A549 (cell line): ENCODE data around the gene MAGED2. TPM values are rescaled to one million over a fixed set of nuclear protein-coding genes. Genes with fewer than 3 reads are reported as not detected.
"Not testable (repeated sequence)": the region's sequence is repeated elsewhere in the genome, so short reads cannot be mapped to it uniquely, and the experiment has no call there.

ENCODE experiments used
- ATAC-seq, 2 experiments: fragments of 200-7000 bp in 1 of 2; fragments of >200 bp in 1 of 2; cut with Nextera tagmentation in 1 of 2; cut with Tn5 transposase in 1 of 2; 3 replicates each; pipeline versions ENCODE4 v1.8.0 to v1.9.1; 2018 to 2020; ENCODE audit warnings: mild to moderate bottlenecking in 1 of 2, moderate library complexity in 1 of 2
- CTCF ChIA-PET: fragments of 300-600 bp; sonication (Branson Sonifier 250); formaldehyde crosslinking; extraction: SDS; loops from one replicate; lab custom pipeline; 2021; ENCODE audit warnings: antibody characterized with exemption, inconsistent platforms; lab: Yijun Ruan, JAX
- POLR2A ChIA-PET: fragments of 350-600 bp; formaldehyde crosslinking; extraction: SDS; loops from one replicate; lab custom pipeline; 2021; ENCODE audit warnings: antibody characterized with exemption, inconsistent platforms; lab: Yijun Ruan, JAX
- DNase-seq, 2 experiments: peaks; one replicate each; pipeline versions ENCODE4 v3.0.0 to v3.0.0-alpha.2; 2011 to 2016; ENCODE audit warnings: low read depth in 1 of 2, low spot score in 1 of 2
- FAIRE-seq: peaks from 2 replicates; lab custom pipeline; 2011; peaks lifted over from hg19 to GRCh38; lab: Jason Lieb, UNC
- H3K27ac ChIP-seq, 2 experiments: fragments of >200 bp; sonication (Bioruptor Twin); formaldehyde crosslinking; 3 replicates each; pipeline ENCODE4 v1.5.1; 2016 to 2017
- H3K4me1 ChIP-seq: fragments of >200 bp; sonication (Bioruptor Twin); formaldehyde crosslinking; 3 replicates; pipeline ENCODE4 v1.6.1; 2016
- H3K4me2 ChIP-seq: fragments of >200 bp; sonication (Bioruptor Twin); formaldehyde crosslinking; 3 replicates; pipeline ENCODE4 v1.6.1; 2016
- H3K4me3 ChIP-seq: fragments of >200 bp; sonication (Bioruptor Twin); formaldehyde crosslinking; 3 replicates; pipeline ENCODE4 v1.5.1; 2016
- H3K9me3 ChIP-seq: fragments of >200 bp; sonication (Bioruptor Twin); formaldehyde crosslinking; 3 replicates; pipeline ENCODE4 v1.6.1; 2016
- BHLHE40 ChIP-seq: IDR thresholded peaks from 2 replicates; pipeline ENCODE4 v1.6.1; 2012; ENCODE audit warnings: low read depth, low read length, inconsistent platforms
- CBX2 ChIP-seq: fragments of 200-600 bp; sonication (generic); IDR thresholded peaks from 2 replicates; pipeline ENCODE4 v1.6.1; 2016; ENCODE audit warnings: low read depth, mild to moderate bottlenecking, borderline replicate concordance
- CEBPB ChIP-seq, 2 experiments: fragments of >200 bp in 1 of 2; sonication (Bioruptor Twin) in 1 of 2; formaldehyde crosslinking in 1 of 2; IDR thresholded peaks; 2 replicates each; pipeline ENCODE4 v1.6.1; 2012 to 2016
- CHD2 ChIP-seq: fragments of 150-350 bp; IDR thresholded peaks from 2 replicates; pipeline ENCODE4 v1.6.1; 2014; ENCODE audit warnings: low read length; ENCODE audit not compliant: partially characterized antibody
- ESRRA ChIP-seq: fragments of 150-350 bp; IDR thresholded peaks from 2 replicates; pipeline ENCODE4 v1.6.1; 2014; ENCODE audit warnings: mild to moderate bottlenecking, low read length, borderline replicate concordance
- FOSL2 ChIP-seq, 2 experiments: fragments of 450-650 bp in 1 of 2; fragments of >200 bp in 1 of 2; sonication (Bioruptor Twin) in 1 of 2; formaldehyde crosslinking; IDR thresholded peaks; 2 replicates each; pipeline versions ENCODE4 v1.5.0 to v1.6.1; 2016 to 2020; ENCODE audit warnings: mild to moderate bottlenecking in 1 of 2, moderate library complexity in 1 of 2
- GATA3 ChIP-seq: IDR thresholded peaks from 2 replicates; pipeline ENCODE4 v1.6.1; 2012; ENCODE audit warnings: borderline replicate concordance
- JUN ChIP-seq, 2 experiments: fragments of >200 bp; sonication (Bioruptor Twin); formaldehyde crosslinking; IDR thresholded peaks; 2 replicates in 1 of 2; 3 replicates in 1 of 2; pipeline ENCODE4 v1.6.1; 2016 to 2017
- KDM5A ChIP-seq: fragments of 200-600 bp; sonication (generic); IDR thresholded peaks from 2 replicates; pipeline ENCODE4 v1.6.1; 2016; ENCODE audit warnings: antibody characterized with exemption, mild to moderate bottlenecking
- NPAS2 ChIP-seq: fragments of 250-450 bp; sonication (Bioruptor Pico); IDR thresholded peaks from 2 replicates; pipeline ENCODE4 v1.8.0; 2022; ENCODE audit warnings: mild to moderate bottlenecking, moderate library complexity, borderline replicate concordance
- POLR2AphosphoS2 ChIP-seq: conservative IDR thresholded peaks from 2 replicates; pipeline ENCODE4 v1.6.1; 2012; ENCODE audit warnings: low read length, improper control_type of control experiment, inconsistent platforms
- RAD21 ChIP-seq, 2 experiments: fragments of >200 bp in 1 of 2; sonication (Bioruptor Twin) in 1 of 2; formaldehyde crosslinking in 1 of 2; IDR thresholded peaks in 1 of 2; conservative IDR thresholded peaks in 1 of 2; 2 replicates in 1 of 2; 3 replicates in 1 of 2; pipeline ENCODE4 v1.6.1; 2012 to 2018; ENCODE audit warnings: inconsistent platforms in 1 of 2
- RCOR1 ChIP-seq: fragments of 150-350 bp; IDR thresholded peaks from 2 replicates; pipeline ENCODE4 v1.6.1; 2014; ENCODE audit warnings: antibody characterized with exemption, low read length, low read depth
- RNF2 ChIP-seq: fragments of 200-600 bp; sonication (generic); IDR thresholded peaks from 2 replicates; pipeline ENCODE4 v1.6.1; 2016; ENCODE audit warnings: low read depth, mild to moderate bottlenecking, antibody characterized with exemption, moderate library complexity, borderline replicate concordance
- SMC3 ChIP-seq: fragments of >200 bp; sonication (Bioruptor Twin); formaldehyde crosslinking; IDR thresholded peaks from 3 replicates; pipeline ENCODE4 v1.6.1; 2018; ENCODE audit warnings: inconsistent platforms
- ZC3H11A ChIP-seq: fragments of 450-650 bp; IDR thresholded peaks from 2 replicates; pipeline ENCODE4 v1.6.1; 2014; ENCODE audit warnings: antibody characterized with exemption, mild to moderate bottlenecking
- ZSCAN20 ChIP-seq: fragments of 250-450 bp; sonication (Bioruptor Pico); IDR thresholded peaks from 2 replicates; pipeline ENCODE4 v1.8.0; 2022; ENCODE audit warnings: mild to moderate bottlenecking, moderate library complexity
- WGBS: methylation state at CpG from one replicate; pipeline ENCODE4 v1.1.6; 2017; ENCODE audit errors: missing lambda C conversion rate; 5-methylcytosine and 5-hydroxymethylcytosine counted together
- polyA plus RNA-seq, 4 experiments: library from polyadenylated mRNA; depleted of rRNA in 3 of 4; stranded (reverse); fragments of >200 nt; fragmentation: RNase III in 1 of 4; extraction: RNeasy Plus Mini Kit Qiagen cat#74134 plus additional on column Dnase treatment in 1 of 4; gene quantifications; 2 replicates in 3 of 4; 3 replicates in 1 of 4; pipeline ENCODE4 v1.2.3, GENCODE V29; 2011 to 2017
- TF ChIP-seq, protein P1 (sequence below): IDR thresholded peaks from 2 replicates; pipeline ENCODE4 v1.6.1; 2012
- TF ChIP-seq, protein P2 (sequence below): IDR thresholded peaks from 2 replicates; pipeline ENCODE4 v1.6.1; 2012

MAGED2 gene
- polyA plus RNA-seq, 2 of the 4 experiments (the other 2 are of a cell fraction) = 79.9 to 109 TPM

DNA sequence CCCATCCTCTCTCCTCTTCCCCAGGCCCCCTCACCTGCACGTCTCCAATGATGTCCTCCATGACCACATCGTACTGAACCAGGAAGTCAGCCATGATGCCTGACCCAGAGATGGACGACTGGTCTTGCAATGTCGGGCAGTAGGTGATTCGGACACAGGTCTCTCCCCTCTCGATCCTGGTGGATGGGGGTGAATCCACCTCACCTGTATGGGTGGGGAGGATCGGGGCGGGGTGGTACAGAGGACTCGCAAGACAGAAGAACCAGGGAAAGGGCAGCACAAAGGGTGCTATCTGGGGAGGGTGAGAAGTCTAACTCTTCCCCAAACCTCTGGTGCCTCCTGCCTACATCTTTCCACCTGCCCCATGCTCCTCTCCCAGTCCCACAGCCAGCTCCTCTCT is 19.1 kb upstream of the MAGED2 start:
- H3K27ac ChIP-seq = no peak overlapping the region
- no peaks in the 10 kb centered on the region for H3K4me1 ChIP-seq
- no peak for DNase-seq
- TF ChIP-seq ZSCAN20 (CRISPR knock-in tag) (no peak), JUN (IDR thresholded peaks at IDR 0.05) (no peak), CHD2 (no peak), RNF2 (no peak), ESRRA (no peak), POLR2AphosphoS2 (no peak), BHLHE40 (no peak), ZC3H11A (no peak), CBX2 (no peak), RAD21 (conservative IDR thresholded peaks at IDR 0.05 in 1 of 2, IDR thresholded peaks at IDR 0.05 in 1 of 2) (no peak), KDM5A (no peak), RCOR1 (no peak), NPAS2 (no peak)
- TF ChIP-seq, protein P1, sequence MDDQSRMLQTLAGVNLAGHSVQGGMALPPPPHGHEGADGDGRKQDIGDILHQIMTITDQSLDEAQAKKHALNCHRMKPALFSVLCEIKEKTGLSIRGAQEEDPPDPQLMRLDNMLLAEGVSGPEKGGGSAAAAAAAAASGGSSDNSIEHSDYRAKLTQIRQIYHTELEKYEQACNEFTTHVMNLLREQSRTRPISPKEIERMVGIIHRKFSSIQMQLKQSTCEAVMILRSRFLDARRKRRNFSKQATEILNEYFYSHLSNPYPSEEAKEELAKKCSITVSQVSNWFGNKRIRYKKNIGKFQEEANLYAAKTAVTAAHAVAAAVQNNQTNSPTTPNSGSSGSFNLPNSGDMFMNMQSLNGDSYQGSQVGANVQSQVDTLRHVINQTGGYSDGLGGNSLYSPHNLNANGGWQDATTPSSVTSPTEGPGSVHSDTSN = no peak
- H3K4me3 ChIP-seq = no peak overlapping the region
- WGBS = 68% methylated on average over 3 of the region's 9 CpGs
- ChIA-PET CTCF (no interaction called here), POLR2A (no interaction called here)
- FAIRE-seq = no peak
- no peaks in the 10 kb centered on the region for H3K9me3 ChIP-seq
- no peak for ATAC-seq
- H3K4me2 ChIP-seq = no peak overlapping the region

DNA sequence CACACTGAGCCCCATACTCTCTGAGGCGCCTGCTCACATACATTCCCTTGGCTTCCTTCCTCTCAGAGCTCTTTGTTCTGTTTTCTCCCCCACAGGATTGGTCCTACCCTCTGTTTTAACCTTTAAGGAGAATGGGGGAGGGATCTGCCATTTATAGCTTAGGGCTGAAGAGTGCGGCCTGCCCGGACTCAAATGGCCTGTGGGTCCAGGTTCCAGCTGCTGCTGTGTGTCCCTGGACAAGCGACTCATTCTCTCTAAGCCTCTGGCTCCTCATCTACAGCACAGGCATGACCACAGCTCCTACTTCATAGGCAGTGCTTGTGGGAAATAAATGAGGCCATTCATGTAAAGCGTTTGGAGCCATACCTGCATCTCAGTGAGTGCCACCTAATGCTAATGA is 18.1 kb upstream of the MAGED2 start:
- H3K9me3 ChIP-seq, DNase-seq, ATAC-seq, H3K4me2 ChIP-seq, H3K4me1 ChIP-seq, POLR2A ChIA-PET, H3K27ac ChIP-seq, H3K4me3 ChIP-seq, CTCF ChIA-PET: not testable (repeated sequence)
- 50% methylated on average over 3 of the region's 5 CpGs for whole genome bisulfite sequencing
- peak; percentile 95 for FAIRE-seq

DNA sequence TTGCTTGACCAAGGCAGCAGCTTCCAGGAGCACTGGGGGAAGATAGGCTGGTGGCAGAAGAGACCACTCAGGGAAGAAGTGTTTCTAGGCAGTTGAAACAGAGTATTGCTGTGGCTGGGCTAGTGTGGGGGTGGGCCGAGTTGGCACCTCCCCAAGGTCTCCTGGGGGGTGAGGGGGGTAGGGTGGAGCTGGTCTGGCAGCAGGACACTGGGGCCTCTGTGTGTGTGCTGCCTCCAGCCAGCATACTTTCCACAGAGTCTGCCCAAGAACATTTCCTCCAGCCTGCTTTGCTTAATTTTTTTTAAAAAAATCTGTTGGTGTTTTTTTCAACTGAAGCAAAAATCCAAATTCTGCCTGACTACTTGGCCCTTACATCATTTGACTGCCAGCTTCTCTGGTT is 13.5 kb upstream of the MAGED2 start:
- no peak for FAIRE-seq
- no peak for ATAC-seq
- WGBS = no CpG with 5 or more reads among the region's 1 CpG
- ChIA-PET CTCF (no interaction called here), POLR2A (no interaction called here)
- Histone ChIP-seq H3K4me3 (no peak overlapping the region), H3K4me1 (no peaks in the 10 kb centered on the region), H3K27ac (no peak overlapping the region), H3K9me3 (no peaks in the 10 kb centered on the region), H3K4me2 (no peak overlapping the region)
- no peak for TF ChIP-seq FOSL2 (IDR thresholded peaks at IDR 0.05)
- TF ChIP-seq FOSL2 (CRISPR knock-in tag; IDR thresholded peaks at IDR 0.05) = no peak
- TF ChIP-seq SMC3 = no peak
- TF ChIP-seq GATA3 = no peak
- TF ChIP-seq, protein P2, sequence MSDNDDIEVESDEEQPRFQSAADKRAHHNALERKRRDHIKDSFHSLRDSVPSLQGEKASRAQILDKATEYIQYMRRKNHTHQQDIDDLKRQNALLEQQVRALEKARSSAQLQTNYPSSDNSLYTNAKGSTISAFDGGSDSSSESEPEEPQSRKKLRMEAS = no peak
- no peak for DNase-seq

DNA sequence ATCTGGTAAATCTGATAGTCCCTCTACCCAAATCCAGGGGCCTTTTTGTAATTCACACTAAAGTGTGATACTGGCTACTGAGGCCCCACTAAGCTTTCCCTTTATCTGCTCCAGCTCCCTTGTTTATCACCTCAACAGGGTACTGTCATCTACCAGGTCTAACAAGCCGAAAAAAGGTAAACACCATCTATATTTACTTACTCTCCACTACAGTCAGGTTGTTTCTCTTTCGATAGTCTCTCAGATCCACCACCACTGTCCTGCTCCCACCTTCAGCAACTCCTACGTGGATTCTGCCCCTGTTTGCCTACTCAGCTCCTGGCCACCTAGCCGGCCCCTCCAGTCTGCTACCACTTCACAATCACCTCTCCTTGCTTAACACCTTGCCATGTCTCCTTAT is 12.8 kb upstream of the MAGED2 start:
- POLR2A ChIA-PET = no interaction called here
- no peak for TF ChIP-seq CEBPB (IDR thresholded peaks at IDR 0.05)
- Histone ChIP-seq H3K9me3 (no peaks in the 10 kb centered on the region), H3K4me3 (no peak overlapping the region), H3K27ac (no peak overlapping the region), H3K4me2 (no peak overlapping the region), H3K4me1 (no peaks in the 10 kb centered on the region)
- ATAC-seq (no peak), FAIRE-seq (no peak), DNase-seq (no peak)
- WGBS = 12% methylated on average over 4 of the region's 4 CpGs
- CTCF ChIA-PET = no interaction called here
